ENCODE measurements around the gene CCAR1.
"Not testable (repeated sequence)": the region's sequence is repeated elsewhere in the genome, so short reads cannot be mapped to it uniquely, and the experiment has no call there.

Gene CCAR1

GRCh38 chr10:68829952-68830351, 108.9 kb downstream of the CCAR1 start:
- no peak for DNase-seq

GRCh38 chr10:68831961-68832455, 111.0 kb downstream of the CCAR1 start:
- no peak for DNase-seq

GRCh38 chr10:68832601-68833000, 111.6 kb downstream of the CCAR1 start:
- no peak for DNase-seq

GRCh38 chr10:68837626-68838322, 116.7 kb downstream of the CCAR1 start:
- no peak for DNase-seq

- DNase-seq, result not testable (repeated sequence)
These were observed 119.6 kb downstream of the CCAR1 start for GRCh38 chr10:68840650-68841049.
